HG03457 (cell line): Measurements from ENCODE around the gene TIMM13.
"Not testable (repeated sequence)": the region's sequence is repeated elsewhere in the genome, so short reads cannot be mapped to it uniquely, and the experiment has no call there.

ENCODE experiments used
- ATAC-seq: cut with Tn5 transposase; IDR thresholded peaks from one replicate; pipeline ENCODE4 v1.9.1; 2021; ENCODE audit warnings: moderate number of reproducible peaks; ENCODE audit not compliant: unreplicated experiment

Gene TIMM13

DNA sequence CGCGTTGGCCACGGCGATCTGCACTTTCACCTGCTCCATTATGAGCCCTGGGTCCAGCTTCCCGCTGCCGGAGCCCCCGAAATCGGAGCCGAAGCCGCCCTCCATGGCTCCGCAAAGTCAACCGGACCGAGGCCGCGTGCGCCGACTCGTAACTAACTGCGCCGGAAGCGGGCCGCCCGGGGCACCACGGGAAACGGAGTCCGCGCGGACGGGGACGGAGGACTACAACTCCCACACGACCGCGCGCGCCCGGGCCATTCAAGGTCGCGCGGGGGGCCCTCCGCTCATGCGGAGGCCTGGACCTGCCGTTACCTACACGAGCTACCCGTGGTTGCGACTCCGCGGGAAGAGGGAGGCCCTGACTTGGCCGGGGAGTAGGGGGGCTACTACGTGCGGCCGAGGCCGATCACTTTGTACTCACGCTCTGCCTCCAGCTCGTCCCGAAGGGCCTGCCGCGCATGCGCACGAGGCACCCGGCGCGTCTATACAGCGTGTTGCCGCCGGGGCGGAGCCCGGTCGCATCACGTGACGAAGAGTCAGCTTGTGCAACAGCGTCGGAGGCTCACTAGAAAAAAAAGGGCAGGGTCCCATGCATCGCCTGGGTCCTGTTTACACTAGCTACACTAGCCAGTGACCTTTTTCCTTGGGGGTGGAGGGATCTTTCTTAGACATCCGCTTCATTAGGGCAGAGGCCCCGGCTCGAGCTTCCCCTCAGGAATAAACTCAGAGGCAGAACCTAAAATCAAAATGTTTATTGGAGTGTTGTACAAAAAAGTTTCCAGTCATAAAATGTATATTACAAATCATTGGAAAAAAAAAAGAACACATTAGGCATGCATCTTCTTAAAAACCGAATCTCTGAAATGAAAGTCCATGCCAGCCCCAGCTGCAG lies at the start of gene TIMM13:
TSS of gene TIMM13 (minus strand) at position 158 of the 892 bp plus-strand sequence. CDS start at position 105, 53 bp downstream.
- peak; percentile 49 for ATAC-seq

GRCh38 chr19:2476451-2477140 lies 49.2 kb upstream of the TIMM13 start:
- peak; percentile 2 for ATAC-seq

DNA sequence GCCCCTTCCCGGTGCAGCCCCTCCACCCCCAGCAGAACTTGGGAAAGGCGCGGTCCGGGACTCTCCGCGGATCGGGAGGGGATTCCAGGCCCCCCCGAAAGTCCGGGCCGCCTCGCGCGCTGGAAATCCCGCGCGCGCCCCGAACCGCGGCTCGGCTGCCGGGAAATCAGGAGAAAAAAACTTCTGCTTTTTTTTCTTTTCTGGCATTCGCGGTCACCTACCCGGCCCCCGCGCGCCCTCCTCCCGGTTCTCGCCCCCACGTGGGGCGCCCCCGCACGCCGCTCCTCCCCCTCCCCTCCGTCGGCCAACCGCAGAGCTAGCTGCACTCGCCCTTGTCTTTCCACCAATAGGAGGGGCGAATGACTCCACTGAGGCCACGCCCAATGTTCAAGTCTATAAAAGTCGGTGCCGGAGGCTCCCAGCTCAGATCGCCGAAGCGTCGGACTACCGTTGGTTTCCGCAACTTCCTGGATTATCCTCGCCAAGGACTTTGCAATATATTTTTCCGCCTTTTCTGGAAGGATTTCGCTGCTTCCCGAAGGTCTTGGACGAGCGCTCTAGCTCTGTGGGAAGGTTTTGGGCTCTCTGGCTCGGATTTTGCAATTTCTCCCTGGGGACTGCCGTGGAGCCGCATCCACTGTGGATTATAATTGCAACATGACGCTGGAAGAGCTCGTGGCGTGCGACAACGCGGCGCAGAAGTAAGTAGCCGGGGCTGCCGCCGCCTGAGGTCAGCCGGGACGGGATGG lies 48.5 kb upstream of the TIMM13 start, which contains the start of gene GADD45B:
TSS of gene GADD45B (plus strand) at position 426 of the 749 bp plus-strand sequence. CDS start at position 658, 232 bp downstream.
- peak; percentile 39 for ATAC-seq

DNA sequence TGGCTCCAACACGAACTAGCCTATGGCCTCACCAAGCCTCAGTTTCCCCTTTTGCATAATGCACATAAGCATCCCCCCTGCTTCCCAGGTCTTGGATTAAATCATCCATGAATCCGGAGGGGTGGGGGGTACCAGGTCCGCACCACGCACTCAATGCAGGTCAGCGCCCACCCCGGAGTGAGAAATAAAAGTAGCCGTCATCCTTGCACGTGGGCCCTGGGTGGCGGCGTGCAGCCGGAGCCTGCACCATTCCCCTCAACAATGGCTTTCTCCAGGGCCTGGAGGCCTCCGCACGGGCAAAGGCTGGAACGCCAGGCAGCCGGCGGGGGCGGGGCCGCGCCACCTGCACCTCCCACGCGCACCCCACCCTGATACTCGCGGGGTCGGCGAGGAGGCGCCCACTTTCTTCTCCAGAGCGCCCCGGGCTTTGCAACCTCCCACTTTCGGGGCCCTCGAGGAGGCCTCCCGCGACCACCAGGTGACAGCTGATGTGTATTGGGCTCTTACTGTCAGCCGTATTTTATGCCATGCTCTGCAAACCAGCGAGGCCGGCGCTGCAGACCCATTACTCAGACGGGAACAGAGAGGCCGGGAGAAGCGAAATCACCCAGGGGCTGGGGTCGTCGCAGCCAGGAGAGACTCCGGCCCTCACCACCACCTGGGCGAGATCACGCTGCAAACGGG lies 47.8 kb upstream of the TIMM13 start:
- ATAC-seq = no peak

GRCh38 chr19:2474232-2475017 lies 47.0 kb upstream of the TIMM13 start:
- ATAC-seq = no peak

DNA sequence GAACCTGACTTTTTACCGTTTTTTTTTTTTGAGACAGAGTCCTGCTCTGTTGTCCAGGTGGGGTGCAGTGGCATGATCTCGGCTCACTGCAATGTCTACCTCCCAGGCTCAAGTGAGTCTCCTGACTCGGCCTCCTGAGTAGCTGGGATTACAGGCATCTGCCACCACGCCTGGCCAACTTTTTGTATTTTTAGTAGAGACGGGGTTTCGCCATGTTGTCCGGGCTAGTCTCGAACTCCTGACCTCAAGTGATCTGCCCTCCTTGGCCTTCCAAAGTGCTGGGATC lies 42.5 kb upstream of the TIMM13 start:
- not testable (repeated sequence) for ATAC-seq

GRCh38 chr19:2469102-2469914 lies 41.9 kb upstream of the TIMM13 start:
- ATAC-seq = no peak

- no peak for ATAC-seq
These were observed 41.2 kb upstream of the TIMM13 start for GRCh38 chr19:2468596-2468995.

DNA sequence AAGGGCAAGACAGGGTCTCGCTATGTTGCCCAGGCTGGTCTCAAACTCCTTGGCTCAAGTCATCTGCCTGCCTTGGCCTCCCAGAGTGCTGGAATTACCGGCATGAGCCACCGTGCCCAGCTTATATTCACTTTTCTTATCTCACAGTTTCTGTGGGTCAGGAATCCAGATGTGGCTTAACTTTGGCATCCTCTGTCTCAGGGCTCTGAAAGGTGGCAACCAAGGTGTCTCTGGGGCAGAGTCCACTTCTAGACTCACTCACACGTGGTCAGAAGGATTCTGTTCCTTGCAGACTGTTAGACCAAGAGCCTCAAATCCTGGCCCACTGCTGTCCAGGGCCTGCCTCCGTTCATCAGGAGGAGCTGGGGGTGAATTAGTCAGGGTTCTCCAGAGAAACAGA lies 37.0 kb upstream of the TIMM13 start:
- ATAC-seq = no peak

DNA sequence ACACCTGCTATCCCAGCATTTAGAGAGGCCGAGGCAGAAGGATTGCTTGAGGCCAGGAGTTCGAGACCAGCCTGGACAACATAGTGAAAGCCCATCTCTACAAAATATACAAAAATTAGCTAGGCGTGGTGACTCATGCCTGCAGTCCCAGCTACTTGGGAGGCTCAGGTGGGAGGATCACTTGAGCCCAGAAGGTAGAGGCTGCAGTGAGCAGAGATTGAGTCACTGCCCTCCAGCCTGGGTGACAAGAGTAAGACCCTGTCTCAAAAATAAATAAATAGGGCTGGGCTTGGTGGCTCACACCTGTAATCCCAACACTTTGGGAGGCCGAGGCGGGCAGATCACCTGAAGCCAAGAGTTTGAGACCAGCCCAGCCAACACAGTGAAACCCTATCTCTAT lies 36.3 kb upstream of the TIMM13 start:
- ATAC-seq = not testable (repeated sequence)

- ATAC-seq = no peak
These were observed 35.4 kb upstream of the TIMM13 start for GRCh38 chr19:2462635-2463421.

DNA sequence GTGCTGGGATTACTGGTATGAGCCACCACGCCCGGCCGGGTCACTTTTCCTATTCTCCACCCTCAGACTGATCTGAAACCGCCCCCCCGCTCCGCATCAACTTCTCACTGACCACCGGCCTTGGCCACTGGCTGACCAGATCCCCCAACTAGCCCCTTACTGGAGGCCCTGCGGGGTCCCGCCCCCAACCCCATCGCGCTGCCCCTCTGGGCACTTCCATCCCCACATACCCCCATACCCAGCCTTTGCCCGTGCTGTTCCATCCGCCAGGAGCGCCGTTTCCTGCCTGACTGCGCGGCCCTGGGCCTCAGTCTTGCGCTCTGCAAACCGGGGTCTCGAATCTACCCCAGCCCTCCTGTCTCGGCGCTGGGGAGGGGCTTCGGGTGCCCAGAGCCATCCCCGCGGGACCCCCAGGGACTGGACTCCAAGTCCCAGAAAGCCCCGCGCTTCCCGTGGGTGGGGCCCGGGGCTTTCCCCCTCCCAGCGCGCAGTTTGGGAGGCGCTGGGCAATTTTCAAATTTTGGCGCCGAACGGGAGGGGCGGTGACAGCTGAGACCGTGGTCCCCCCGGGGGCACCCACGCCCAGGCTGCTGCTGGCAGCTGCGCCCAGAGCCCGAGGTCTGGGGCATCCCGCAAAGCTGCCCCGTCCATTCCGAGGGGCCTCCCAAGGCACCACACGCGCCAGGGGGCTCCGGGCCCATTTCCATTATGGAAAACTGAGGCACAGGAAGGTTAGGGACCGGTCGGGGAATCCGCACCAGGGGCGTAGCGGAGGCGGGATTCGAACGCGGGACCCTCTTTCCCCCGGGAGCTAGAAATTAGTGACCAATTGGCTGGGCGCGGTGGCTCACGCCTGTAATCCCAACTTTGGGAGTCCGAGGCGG lies 34.6 kb upstream of the TIMM13 start:
- no peak for ATAC-seq

DNA sequence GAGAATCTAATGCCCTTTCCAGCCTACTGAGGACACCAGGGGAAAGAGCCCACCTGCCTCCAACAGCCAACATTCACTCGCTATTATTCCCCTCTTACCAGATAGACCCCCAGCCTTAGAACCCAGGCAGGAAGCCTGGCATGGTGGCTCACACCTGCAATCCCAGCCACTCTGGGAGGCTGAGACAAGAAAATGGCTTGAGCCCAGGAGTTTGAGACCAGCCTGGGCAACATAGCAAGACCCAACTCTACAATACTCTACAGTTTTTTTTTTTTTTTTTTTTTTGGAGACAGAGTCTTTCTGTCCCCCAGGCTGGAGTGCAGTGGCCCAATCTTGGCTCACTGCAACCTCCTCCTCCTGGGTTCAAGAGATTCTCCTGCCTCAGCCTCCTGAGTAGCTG lies 32.9 kb upstream of the TIMM13 start:
- ATAC-seq = no peak

DNA sequence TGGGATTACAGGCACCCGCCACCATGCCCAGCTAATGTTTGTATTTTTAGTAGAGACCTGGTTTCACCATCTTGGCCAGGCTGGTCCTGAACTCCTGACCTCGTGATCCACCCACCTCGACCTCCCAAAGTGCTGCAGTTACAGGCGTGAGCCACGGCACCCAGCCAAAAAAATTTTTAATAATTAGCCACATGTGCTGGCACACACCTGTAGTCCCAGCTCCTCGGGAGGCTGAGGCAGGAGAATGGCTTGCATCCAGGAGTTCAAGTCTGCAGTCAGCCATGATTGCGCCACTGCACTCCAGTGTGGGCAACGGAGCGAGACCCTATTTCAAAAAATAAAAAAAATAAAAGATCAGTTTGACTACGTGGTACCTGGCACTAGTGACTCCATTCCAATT lies 31.4 kb upstream of the TIMM13 start:
- ATAC-seq = not testable (repeated sequence)

DNA sequence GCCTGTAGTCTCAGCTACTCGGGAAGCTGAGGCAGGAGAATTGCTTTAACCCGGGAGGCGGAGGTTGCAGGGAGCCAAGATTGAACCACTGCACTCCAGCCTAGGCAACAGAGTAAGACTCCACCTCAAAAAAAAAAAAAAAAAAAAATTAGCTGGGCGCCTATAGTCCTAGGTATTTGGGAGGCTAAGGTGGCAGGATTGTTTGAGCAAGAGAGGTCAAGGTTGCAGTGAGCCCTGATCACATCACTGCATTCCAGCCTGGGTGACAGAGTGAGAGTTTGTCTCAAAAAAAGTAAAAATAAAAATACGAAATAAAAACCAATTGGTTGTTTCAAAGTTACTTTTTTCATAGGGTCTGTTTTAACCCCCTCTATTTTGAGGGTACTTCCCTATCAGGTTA lies 30.7 kb upstream of the TIMM13 start:
- no peak for ATAC-seq

GRCh38 chr19:2457394-2458037 lies 30.1 kb upstream of the TIMM13 start:
- no peak for ATAC-seq
